ENCODE data around the gene HCFC2. TPM values are rescaled to one million over a fixed set of nuclear protein-coding genes. Genes with fewer than 3 reads are reported as not detected.

Gene HCFC2
- total and polyA plus RNA-seq, 2 experiments from 2014 or later: 7.5 to 15.1 TPM

DNA sequence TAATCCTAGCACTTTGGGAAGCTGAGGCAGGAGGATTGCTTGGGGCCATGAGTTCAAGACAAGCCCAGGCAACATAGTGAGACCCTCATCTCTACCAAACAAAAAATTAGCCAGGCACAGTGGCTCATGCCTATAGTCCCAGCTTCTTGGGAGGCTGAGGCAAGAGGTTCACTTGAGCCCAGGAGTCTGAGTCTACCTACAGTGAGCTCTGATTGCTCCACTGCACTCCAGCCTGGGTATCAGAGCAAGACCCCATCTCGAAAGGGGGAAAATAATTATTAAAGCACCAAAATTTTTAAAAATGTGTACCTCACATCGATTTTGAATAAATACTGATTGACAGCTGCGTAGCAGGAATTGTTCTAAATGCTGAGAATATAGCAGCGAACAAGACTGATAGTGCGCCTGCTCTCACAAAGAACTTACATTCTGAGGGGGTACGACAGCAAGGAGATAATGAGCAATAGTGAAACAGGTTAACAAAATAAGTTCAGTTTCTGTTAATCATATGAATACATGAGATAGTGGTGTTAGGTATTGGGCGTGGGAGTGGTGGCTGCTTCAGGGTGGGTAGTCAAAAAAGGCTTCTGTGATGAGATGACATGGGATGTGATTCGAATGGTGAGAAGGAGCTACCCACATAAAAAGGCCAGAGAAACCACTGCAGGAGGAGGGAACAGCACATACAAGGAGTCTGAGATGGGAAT is 19.6 kb downstream of the HCFC2 start:
- H3K4me1 ChIP-seq (ENCODE audit: insufficient read depth): no peaks in the 10 kb centered on the region
- no peak overlapping the region for H3K4me2 ChIP-seq
- 93% methylated on average over 8 of the region's 8 CpGs for WGBS (ENCODE audit: low lambda C conversion rate, missing lambda C conversion rate)
- TF ChIP-seq EZH2 (IDR thresholded peaks at IDR 0.05; ENCODE audit: borderline replicate concordance) (no peak), EZH2phosphoT487 (IDR thresholded peaks at IDR 0.05; ENCODE audit: low read depth, severe bottlenecking, unreplicated experiment) (no peak)
- TF ChIP-seq, protein P1, sequence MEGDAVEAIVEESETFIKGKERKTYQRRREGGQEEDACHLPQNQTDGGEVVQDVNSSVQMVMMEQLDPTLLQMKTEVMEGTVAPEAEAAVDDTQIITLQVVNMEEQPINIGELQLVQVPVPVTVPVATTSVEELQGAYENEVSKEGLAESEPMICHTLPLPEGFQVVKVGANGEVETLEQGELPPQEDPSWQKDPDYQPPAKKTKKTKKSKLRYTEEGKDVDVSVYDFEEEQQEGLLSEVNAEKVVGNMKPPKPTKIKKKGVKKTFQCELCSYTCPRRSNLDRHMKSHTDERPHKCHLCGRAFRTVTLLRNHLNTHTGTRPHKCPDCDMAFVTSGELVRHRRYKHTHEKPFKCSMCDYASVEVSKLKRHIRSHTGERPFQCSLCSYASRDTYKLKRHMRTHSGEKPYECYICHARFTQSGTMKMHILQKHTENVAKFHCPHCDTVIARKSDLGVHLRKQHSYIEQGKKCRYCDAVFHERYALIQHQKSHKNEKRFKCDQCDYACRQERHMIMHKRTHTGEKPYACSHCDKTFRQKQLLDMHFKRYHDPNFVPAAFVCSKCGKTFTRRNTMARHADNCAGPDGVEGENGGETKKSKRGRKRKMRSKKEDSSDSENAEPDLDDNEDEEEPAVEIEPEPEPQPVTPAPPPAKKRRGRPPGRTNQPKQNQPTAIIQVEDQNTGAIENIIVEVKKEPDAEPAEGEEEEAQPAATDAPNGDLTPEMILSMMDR (IDR thresholded peaks at IDR 0.05; ENCODE audit: poor library complexity): no peak
- no peak overlapping the region for H3K4me3 ChIP-seq
- no peaks in the 10 kb centered on the region for H3K27me3 ChIP-seq
- H3K27ac ChIP-seq: no peak overlapping the region
- H3K9me3 ChIP-seq (ENCODE audit: low read depth): no peaks in the 10 kb centered on the region
- H4K20me1 ChIP-seq (ENCODE audit: insufficient read depth, poor library complexity, severe bottlenecking): no peaks in the 10 kb centered on the region
- H3K36me3 ChIP-seq (replicated peaks; ENCODE audit: insufficient read depth, low read depth): no peaks in the 10 kb centered on the region
- no peaks in the 10 kb centered on the region for H3K9me2 ChIP-seq (replicated peaks; ENCODE audit: insufficient read depth)
- DNase-seq (ENCODE audit: low spot score): no peak
- peaks cover 2% of the 10 kb centered on the region for H3K79me2 ChIP-seq
- H2AFZ ChIP-seq: no peak overlapping the region

DNA sequence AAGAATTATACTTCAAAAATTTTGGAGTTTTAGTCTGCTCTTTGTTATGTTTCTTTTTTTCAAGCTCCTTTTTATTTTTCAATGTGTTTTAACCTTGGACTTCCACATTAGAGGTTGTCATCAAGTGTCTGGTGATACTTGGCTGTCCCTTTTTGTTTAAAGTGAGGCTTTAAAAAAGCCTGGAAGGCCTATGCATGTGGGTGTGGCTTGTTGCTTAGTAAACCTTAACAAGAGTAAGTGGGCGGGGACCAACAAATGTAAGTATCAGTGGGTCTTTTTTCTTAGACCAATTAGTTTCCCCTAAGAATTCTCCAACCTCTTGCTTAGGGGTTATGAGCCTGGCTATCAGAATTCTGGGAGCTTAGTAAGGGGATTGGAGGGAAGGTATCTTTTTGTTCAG is 26.4 kb downstream of the HCFC2 start:
- Histone ChIP-seq H4K20me1 (ENCODE audit: insufficient read depth, poor library complexity, severe bottlenecking) (no peaks in the 10 kb centered on the region), H2AFZ (no peak overlapping the region), H3K36me3 (replicated peaks; ENCODE audit: insufficient read depth, low read depth) (no peaks in the 10 kb centered on the region), H3K27ac (no peak overlapping the region), H3K4me2 (no peak overlapping the region), H3K27me3 (no peaks in the 10 kb centered on the region), H3K4me1 (ENCODE audit: insufficient read depth) (no peaks in the 10 kb centered on the region), H3K9me3 (ENCODE audit: low read depth) (no peaks in the 10 kb centered on the region), H3K9me2 (replicated peaks; ENCODE audit: insufficient read depth) (no peaks in the 10 kb centered on the region), H3K4me3 (no peak overlapping the region), H3K79me2 (no peaks in the 10 kb centered on the region)
- 96% methylated on average over 1 of the region's 1 CpG for WGBS (ENCODE audit: low lambda C conversion rate, missing lambda C conversion rate)
- TF ChIP-seq EZH2 (IDR thresholded peaks at IDR 0.05; ENCODE audit: borderline replicate concordance): no peak
- TF ChIP-seq EZH2phosphoT487 (IDR thresholded peaks at IDR 0.05; ENCODE audit: low read depth, severe bottlenecking, unreplicated experiment): no peak
- TF ChIP-seq, protein P1 (IDR thresholded peaks at IDR 0.05; ENCODE audit: poor library complexity): no peak
- no peak for DNase-seq (ENCODE audit: low spot score)

DNA sequence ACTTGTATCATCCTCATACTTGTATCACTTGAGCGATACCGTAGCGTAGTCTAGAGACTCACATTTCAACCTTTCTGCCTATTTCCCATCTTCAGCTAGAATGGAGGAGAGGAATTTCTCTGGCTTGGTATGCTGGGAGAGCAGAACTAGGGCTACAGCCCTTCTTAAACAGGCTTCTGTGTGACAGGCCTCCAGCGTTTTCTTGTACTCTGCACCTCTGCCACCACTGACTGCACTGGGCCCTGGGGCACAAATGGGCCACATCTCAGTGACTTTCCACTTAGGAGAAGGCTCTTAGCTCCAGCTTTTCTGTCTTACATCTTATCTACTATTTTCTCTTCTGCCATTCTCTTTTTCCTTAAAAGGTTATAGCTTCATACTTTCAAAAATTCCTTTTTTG is 26.8 kb downstream of the HCFC2 start:
- Histone ChIP-seq H3K79me2 (no peaks in the 10 kb centered on the region), H4K20me1 (ENCODE audit: insufficient read depth, poor library complexity, severe bottlenecking) (no peaks in the 10 kb centered on the region), H3K27me3 (no peaks in the 10 kb centered on the region), H2AFZ (no peak overlapping the region), H3K9me3 (ENCODE audit: low read depth) (no peaks in the 10 kb centered on the region), H3K36me3 (replicated peaks; ENCODE audit: insufficient read depth, low read depth) (no peaks in the 10 kb centered on the region), H3K4me3 (no peak overlapping the region), H3K4me2 (no peak overlapping the region), H3K27ac (no peak overlapping the region), H3K4me1 (ENCODE audit: insufficient read depth) (no peaks in the 10 kb centered on the region), H3K9me2 (replicated peaks; ENCODE audit: insufficient read depth) (no peaks in the 10 kb centered on the region)
- TF ChIP-seq EZH2phosphoT487 (IDR thresholded peaks at IDR 0.05; ENCODE audit: low read depth, severe bottlenecking, unreplicated experiment): no peak
- no peak for TF ChIP-seq EZH2 (IDR thresholded peaks at IDR 0.05; ENCODE audit: borderline replicate concordance)
- TF ChIP-seq, protein P1 (IDR thresholded peaks at IDR 0.05; ENCODE audit: poor library complexity): no peak
- 86% methylated on average over 4 of the region's 4 CpGs for WGBS (ENCODE audit: low lambda C conversion rate, missing lambda C conversion rate)
- DNase-seq (ENCODE audit: low spot score): no peak
